Measurements from ENCODE around the gene GRB10.

GRB10 gene

GRCh38 chr7:50665403-50666123, 117.1 kb downstream of the GRB10 start:
- no peak for DNase-seq

GRCh38 chr7:50664937-50665336, 117.8 kb downstream of the GRB10 start:
- no peak for DNase-seq

- DNase-seq, result no peak
Observed at GRCh38 chr7:50664461-50664922, 118.2 kb downstream of the GRB10 start.

- no peak for DNase-seq
Observed at GRCh38 chr7:50663396-50664102, 119.1 kb downstream of the GRB10 start.

- no peak for DNase-seq
Observed at GRCh38 chr7:50662996-50663395, 119.7 kb downstream of the GRB10 start.

- DNase-seq, result no peak
Observed at GRCh38 chr7:50662041-50662694, 120.5 kb downstream of the GRB10 start.

GRCh38 chr7:50661345-50662040, 121.2 kb downstream of the GRB10 start:
- no peak for DNase-seq

- no peak for DNase-seq
Observed at GRCh38 chr7:50660830-50661175, 121.9 kb downstream of the GRB10 start.

- DNase-seq, result no peak
Observed at GRCh38 chr7:50660040-50660829, 122.5 kb downstream of the GRB10 start.

- no peak for DNase-seq
Observed at GRCh38 chr7:50659329-50659965, 123.2 kb downstream of the GRB10 start.

GRCh38 chr7:50658696-50659095, 124.0 kb downstream of the GRB10 start:
- no peak for DNase-seq

- DNase-seq, result no peak
Observed at GRCh38 chr7:50657912-50658311, 124.8 kb downstream of the GRB10 start.

GRCh38 chr7:50657341-50657873, 125.3 kb downstream of the GRB10 start:
- no peak for DNase-seq

- no peak for DNase-seq
Observed at GRCh38 chr7:50656141-50656895, 126.4 kb downstream of the GRB10 start.

GRCh38 chr7:50655490-50655889, 127.2 kb downstream of the GRB10 start:
- no peak for DNase-seq

- DNase-seq, result no peak
Observed at GRCh38 chr7:50655020-50655419, 127.7 kb downstream of the GRB10 start.

- no peak for DNase-seq
Observed at GRCh38 chr7:50653981-50654425, 128.7 kb downstream of the GRB10 start.

GRCh38 chr7:50653126-50653864, 129.4 kb downstream of the GRB10 start:
- no peak for DNase-seq

GRCh38 chr7:50652400-50653125, 130.1 kb downstream of the GRB10 start:
- no peak for DNase-seq

All from NCI-H526 treated with DMSO at 0.1 percent for 48 hours (cell line).